ENCODE data around the gene FBXO15.

Gene FBXO15

DNA sequence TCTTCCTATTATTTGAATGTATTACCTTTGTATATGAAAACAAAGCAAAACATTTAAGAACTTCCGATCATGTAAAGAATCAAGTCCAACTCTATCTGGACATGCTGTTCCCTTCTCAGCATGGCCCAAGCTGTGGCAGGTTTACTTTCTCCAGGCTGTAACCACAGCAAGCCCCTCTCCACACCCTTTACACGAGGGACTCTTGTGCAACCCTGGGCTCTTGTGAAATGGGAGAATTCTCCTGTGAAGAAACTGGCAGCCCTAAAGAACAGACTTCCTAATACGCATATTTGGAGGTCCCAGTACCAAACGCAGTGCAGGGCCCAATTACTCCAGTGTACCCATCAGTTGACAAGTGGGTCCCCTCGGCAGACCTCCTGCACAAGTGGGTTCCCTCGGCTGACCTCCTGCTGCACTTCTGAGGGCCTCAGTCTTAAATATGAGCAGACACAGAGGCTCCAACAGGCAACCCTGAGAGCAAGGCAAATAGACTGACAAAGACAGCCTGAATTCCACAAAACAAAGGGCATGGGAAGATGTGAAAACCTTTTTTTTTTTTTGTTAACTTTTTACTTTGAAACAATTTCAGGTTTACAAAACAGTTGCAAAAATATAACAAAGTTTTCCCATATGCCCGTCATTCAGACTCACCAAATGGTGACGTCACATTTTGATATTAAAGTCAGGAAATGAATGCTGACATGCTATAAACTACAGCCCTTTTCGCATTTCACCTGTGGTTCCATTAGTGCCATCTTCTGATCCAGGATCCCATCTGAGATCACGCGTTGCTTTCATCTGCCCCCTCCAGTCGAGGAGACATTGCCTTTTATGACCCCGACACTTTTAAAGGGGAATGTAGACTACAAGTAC is 78.2 kb downstream of the FBXO15 start:
- Histone ChIP-seq H3K4me1 (ENCODE audit: control insufficient read depth in 1 of 2, insufficient read depth in 1 of 2, low read depth in 1 of 2, low read length in 1 of 2) (peaks cover 8 to 9% of the 10 kb centered on the region in 2 experiments), H3K27me3 (peaks cover 4% of the 10 kb centered on the region), H3K4me3 (ENCODE audit: low read depth in 1 of 2, low read length in 1 of 2) (no peak overlapping the region), H3K36me3 (no peaks in the 10 kb centered on the region), H3K9me3 (no peaks in the 10 kb centered on the region), H3K27ac (no peak overlapping the region)
- TF ChIP-seq, protein P1, sequence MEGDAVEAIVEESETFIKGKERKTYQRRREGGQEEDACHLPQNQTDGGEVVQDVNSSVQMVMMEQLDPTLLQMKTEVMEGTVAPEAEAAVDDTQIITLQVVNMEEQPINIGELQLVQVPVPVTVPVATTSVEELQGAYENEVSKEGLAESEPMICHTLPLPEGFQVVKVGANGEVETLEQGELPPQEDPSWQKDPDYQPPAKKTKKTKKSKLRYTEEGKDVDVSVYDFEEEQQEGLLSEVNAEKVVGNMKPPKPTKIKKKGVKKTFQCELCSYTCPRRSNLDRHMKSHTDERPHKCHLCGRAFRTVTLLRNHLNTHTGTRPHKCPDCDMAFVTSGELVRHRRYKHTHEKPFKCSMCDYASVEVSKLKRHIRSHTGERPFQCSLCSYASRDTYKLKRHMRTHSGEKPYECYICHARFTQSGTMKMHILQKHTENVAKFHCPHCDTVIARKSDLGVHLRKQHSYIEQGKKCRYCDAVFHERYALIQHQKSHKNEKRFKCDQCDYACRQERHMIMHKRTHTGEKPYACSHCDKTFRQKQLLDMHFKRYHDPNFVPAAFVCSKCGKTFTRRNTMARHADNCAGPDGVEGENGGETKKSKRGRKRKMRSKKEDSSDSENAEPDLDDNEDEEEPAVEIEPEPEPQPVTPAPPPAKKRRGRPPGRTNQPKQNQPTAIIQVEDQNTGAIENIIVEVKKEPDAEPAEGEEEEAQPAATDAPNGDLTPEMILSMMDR (IDR thresholded peaks at IDR 0.05) = no peak

DNA sequence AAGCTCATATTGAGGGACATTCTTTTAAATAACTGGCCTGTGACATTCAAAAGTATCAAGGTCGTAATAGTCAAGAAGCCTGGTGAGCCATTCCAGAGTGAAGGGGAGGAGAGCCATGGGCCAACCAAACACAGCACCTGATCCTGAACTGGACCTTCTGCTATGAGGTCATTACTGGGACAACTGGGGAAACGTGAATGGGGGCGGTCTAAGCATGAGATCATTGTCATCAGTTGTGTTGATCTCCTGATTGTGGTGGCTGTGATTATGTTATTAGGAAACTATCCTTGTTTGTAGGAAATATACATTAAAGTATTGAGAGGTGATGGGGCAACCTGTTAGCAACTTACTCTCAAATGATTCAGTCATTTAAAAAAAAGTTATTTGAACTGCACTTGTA is 79.3 kb downstream of the FBXO15 start:
- no peaks in the 10 kb centered on the region for H3K36me3 ChIP-seq
- no peaks in the 10 kb centered on the region for H3K9me3 ChIP-seq
- H3K4me1 ChIP-seq (ENCODE audit: control insufficient read depth in 1 of 2, insufficient read depth in 1 of 2, low read depth in 1 of 2, low read length in 1 of 2) = peaks cover 8 to 9% of the 10 kb centered on the region in 2 experiments
- H3K27me3 ChIP-seq = peaks cover 4% of the 10 kb centered on the region
- H3K4me3 ChIP-seq (ENCODE audit: low read depth in 1 of 2, low read length in 1 of 2) = no peak overlapping the region
- H3K27ac ChIP-seq = no peak overlapping the region
- TF ChIP-seq, protein P1 (IDR thresholded peaks at IDR 0.05) = no peak

DNA sequence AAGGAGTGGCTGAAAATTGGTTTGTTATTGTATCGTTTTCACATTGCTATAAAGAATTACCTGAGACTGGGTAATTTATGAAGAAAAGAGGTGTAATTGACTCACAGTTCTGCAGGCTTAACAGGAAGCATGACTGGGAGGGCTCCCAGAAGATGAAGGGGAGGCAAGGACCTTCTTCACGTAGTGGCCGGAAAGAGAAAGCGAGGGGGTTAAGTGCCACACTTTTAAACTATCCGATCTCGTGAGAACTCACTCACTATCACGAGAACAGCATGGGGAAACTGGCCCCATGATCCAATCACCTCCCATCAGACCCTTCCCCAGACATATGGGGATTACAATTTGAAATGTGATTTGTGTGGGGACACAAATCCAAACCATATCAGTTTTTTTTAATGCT is 81.6 kb downstream of the FBXO15 start:
- Histone ChIP-seq H3K36me3 (no peaks in the 10 kb centered on the region), H3K9me3 (no peaks in the 10 kb centered on the region), H3K27ac (no peak overlapping the region), H3K4me1 (ENCODE audit: control insufficient read depth in 1 of 2, insufficient read depth in 1 of 2, low read depth in 1 of 2, low read length in 1 of 2) (peaks cover 8 to 9% of the 10 kb centered on the region in 2 experiments), H3K4me3 (ENCODE audit: low read depth in 1 of 2, low read length in 1 of 2) (no peak overlapping the region), H3K27me3 (peaks cover 11% of the 10 kb centered on the region)
- TF ChIP-seq, protein P1 (IDR thresholded peaks at IDR 0.05) = no peak

DNA sequence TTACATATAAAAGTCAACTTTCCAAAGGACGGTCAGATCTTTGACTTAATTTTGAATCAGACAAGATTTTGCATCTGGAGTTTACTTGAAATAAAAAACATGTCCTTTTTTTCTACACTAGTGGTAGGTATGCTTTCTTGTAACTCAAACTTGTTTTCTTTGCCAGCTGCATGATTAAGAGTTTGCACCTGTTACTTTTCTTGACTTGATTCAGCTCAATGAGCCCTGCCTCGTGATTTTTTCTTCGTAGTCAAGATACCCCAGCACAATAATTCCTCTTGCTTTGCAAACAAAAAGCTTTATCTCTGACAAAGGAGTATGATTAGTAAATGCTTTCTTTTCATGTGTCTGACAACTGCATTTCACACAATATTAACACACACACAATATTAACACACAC is 82.3 kb downstream of the FBXO15 start:
- peaks cover 8 to 9% of the 10 kb centered on the region in 2 experiments for H3K4me1 ChIP-seq (ENCODE audit: control insufficient read depth in 1 of 2, insufficient read depth in 1 of 2, low read depth in 1 of 2, low read length in 1 of 2)
- no peak overlapping the region for H3K27ac ChIP-seq
- no peaks in the 10 kb centered on the region for H3K9me3 ChIP-seq
- no peaks in the 10 kb centered on the region for H3K36me3 ChIP-seq
- no peak overlapping the region for H3K4me3 ChIP-seq (ENCODE audit: low read depth in 1 of 2, low read length in 1 of 2)
- peaks cover 11% of the 10 kb centered on the region for H3K27me3 ChIP-seq
- TF ChIP-seq, protein P1 (IDR thresholded peaks at IDR 0.05) = no peak

DNA sequence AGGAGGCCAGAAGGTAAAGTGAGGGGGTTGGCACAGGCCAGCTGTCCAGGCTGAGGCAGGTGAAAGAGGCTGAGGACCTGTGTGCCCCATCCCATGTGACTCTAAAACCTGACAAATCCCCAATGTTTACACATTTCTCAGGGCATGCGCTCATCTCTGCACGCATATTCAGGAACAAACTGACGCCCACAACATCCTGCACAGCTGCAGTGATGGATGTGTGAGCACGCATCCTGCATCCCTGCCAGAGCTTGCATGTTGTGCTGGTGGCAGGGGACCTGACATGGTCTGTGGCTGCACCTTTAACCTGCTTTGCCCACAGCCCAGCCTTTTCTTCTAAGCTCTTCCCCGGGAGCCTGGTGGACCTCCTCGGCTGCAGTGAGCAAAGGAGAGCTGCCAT is 83.1 kb downstream of the FBXO15 start:
- TF ChIP-seq, protein P1 (IDR thresholded peaks at IDR 0.05) = no peak
- Histone ChIP-seq H3K27ac (no peak overlapping the region), H3K27me3 (peaks cover 11% of the 10 kb centered on the region), H3K9me3 (no peaks in the 10 kb centered on the region), H3K4me1 (ENCODE audit: control insufficient read depth in 1 of 2, insufficient read depth in 1 of 2, low read depth in 1 of 2, low read length in 1 of 2) (peaks cover 4 to 8% of the 10 kb centered on the region in 2 experiments), H3K36me3 (no peaks in the 10 kb centered on the region), H3K4me3 (ENCODE audit: low read depth in 1 of 2, low read length in 1 of 2) (no peak overlapping the region)
